Esophagus squamous epithelium (tissue), 5 donors: ENCODE data around the gene CTNNB1. TPM values are rescaled to one million over a fixed set of nuclear protein-coding genes. Genes with fewer than 3 reads are reported as not detected.

ENCODE experiments used
- DNase-seq: peaks from one replicate; lab custom pipeline; 2025; lab: John Stamatoyannopoulos, UW
- H3K27ac ChIP-seq, 4 donors: fragments of 200-600 bp; sonication (generic); one replicate each; pipeline ENCODE4 v1.5.1; 2016 to 2019; ENCODE audit warnings: mild to moderate bottlenecking in 1 of 4
- H3K27me3 ChIP-seq, 4 donors: fragments of 200-600 bp; sonication (generic); 1 replicate in 3 of 4; 2 replicates in 1 of 4; pipeline versions ENCODE4 v1.5.1 to v1.6.0; 2017 to 2021; ENCODE audit warnings: antibody characterized with exemption in 1 of 4
- H3K36me3 ChIP-seq, 3 donors: fragments of 200-600 bp; sonication (generic); one replicate each; pipeline ENCODE4 v1.5.1; 2016 to 2019
- H3K4me1 ChIP-seq, 3 donors: fragments of 200-600 bp; sonication (generic); one replicate each; pipeline ENCODE4 v1.5.1; 2017 to 2019
- H3K4me3 ChIP-seq, 4 donors: fragments of 200-600 bp; sonication (generic); 1 replicate in 3 of 4; 2 replicates in 1 of 4; pipeline ENCODE4 v1.5.1; 2016 to 2019; ENCODE audit warnings: mild to moderate bottlenecking in 2 of 4, moderate library complexity in 1 of 4
- H3K9me3 ChIP-seq, 3 donors: fragments of 200-600 bp; sonication (generic); one replicate each; pipeline ENCODE4 v1.5.1; 2016 to 2019
- CTCF ChIP-seq, 6 experiments: fragments of 450-650 bp in 4 of 6; fragments of 200-600 bp in 2 of 6; sonication (generic) in 2 of 6; IDR thresholded peaks; one replicate each; pipeline ENCODE4 v1.5.1; 2016 to 2019; ENCODE audit warnings: antibody characterized with exemption in 6 of 6, mild to moderate bottlenecking in 4 of 6, moderate library complexity in 4 of 6
- POLR2A ChIP-seq, 4 donors: fragments of 450-650 bp; IDR thresholded peaks; one replicate each; pipeline ENCODE4 v1.6.1; 2017; ENCODE audit warnings: antibody characterized with exemption in 4 of 4, mild to moderate bottlenecking in 4 of 4, moderate library complexity in 3 of 4
- WGBS, 2 donors: methylation state at CpG; one replicate each; pipeline ENCODE4 v1.1.5; 2018; 5-methylcytosine and 5-hydroxymethylcytosine counted together
- intact Hi-C: fragments of 100-400 bp; cut with DNase I; formaldehyde crosslinking; loops from one replicate; pipeline ENCODE4 v1.15.0; 2022
- total RNA-seq, 4 donors: library from RNA; depleted of rRNA; stranded (reverse); fragments of >200 nt; gene quantifications; one replicate each; pipeline ENCODE4 v1.1.0, GENCODE V29; 2016
- donor health status: DM: yes; HTN: yes; CAD: no.

CTNNB1 gene
- total RNA-seq, 4 donors from 2014 or later, result 219 to 430 (median 290) TPM

- no peaks in the 10 kb centered on the region for H3K36me3 ChIP-seq
- TF ChIP-seq CTCF (IDR thresholded peaks at IDR 0.05) (no peak), POLR2A (IDR thresholded peaks at IDR 0.05) (no peak)
- DNase-seq, result no peak
- no peak overlapping the region for H3K27ac ChIP-seq
- H3K4me1 ChIP-seq, result peaks cover 1 to 97% (median 30%) of the 10 kb centered on the region in 3 donors
- intact Hi-C loops, result loop anchor here (10.0 kb wide), 1 partner anchor 632 kb away; no protein-coding TSS in a partner anchor
- WGBS, 2 donors, result 54 to 65% methylated on average over 2 of the region's 2 CpGs
- H3K4me3 ChIP-seq, result no peak overlapping the region
- no peaks in the 10 kb centered on the region for H3K27me3 ChIP-seq
- no peaks in the 10 kb centered on the region for H3K9me3 ChIP-seq
Measured at GRCh38 chr3:41216422-41216821, 17.1 kb downstream of the CTNNB1 start.

- no peak overlapping the region for H3K4me3 ChIP-seq
- no peak overlapping the region for H3K27ac ChIP-seq
- no peak for TF ChIP-seq POLR2A (IDR thresholded peaks at IDR 0.05)
- TF ChIP-seq CTCF (IDR thresholded peaks at IDR 0.05), result no peak
- H3K27me3 ChIP-seq, result no peaks in the 10 kb centered on the region
- no peaks in the 10 kb centered on the region for H3K9me3 ChIP-seq
- intact Hi-C loops, result loop anchor here (10.0 kb wide), 1 partner anchor 632 kb away; no protein-coding TSS in a partner anchor
- no peak for DNase-seq
- WGBS, 2 donors, result 35 to 55% methylated on average over 1 of the region's 1 CpG
- H3K4me1 ChIP-seq, result peaks cover 3 to 98% (median 34%) of the 10 kb centered on the region in 3 donors
- H3K36me3 ChIP-seq, result no peaks in the 10 kb centered on the region
Measured at GRCh38 chr3:41216993-41217392, 17.7 kb downstream of the CTNNB1 start.

- Histone ChIP-seq H3K36me3 (peaks cover 0 to 8% (median 0%) of the 10 kb centered on the region in 3 donors), H3K27ac (no peak overlapping the region), H3K4me1 (peaks cover 3 to 98% (median 37%) of the 10 kb centered on the region in 3 donors), H3K4me3 (no peak overlapping the region), H3K27me3 (no peaks in the 10 kb centered on the region), H3K9me3 (no peaks in the 10 kb centered on the region)
- DNase-seq, result no peak
- intact Hi-C loops, result loop anchor here (10.0 kb wide), 1 partner anchor 635 kb away; no protein-coding TSS in a partner anchor
- WGBS, 2 donors, result 78 to 79% methylated on average over 1 of the region's 1 CpG
- TF ChIP-seq CTCF (IDR thresholded peaks at IDR 0.05) (no peak), POLR2A (IDR thresholded peaks at IDR 0.05) (no peak)
Measured at GRCh38 chr3:41219424-41219823, 20.1 kb downstream of the CTNNB1 start.

- no peaks in the 10 kb centered on the region for H3K9me3 ChIP-seq
- H3K27me3 ChIP-seq, result no peaks in the 10 kb centered on the region
- TF ChIP-seq POLR2A (IDR thresholded peaks at IDR 0.05), result no peak
- no peak for TF ChIP-seq CTCF (IDR thresholded peaks at IDR 0.05)
- no peak overlapping the region for H3K27ac ChIP-seq
- H3K4me1 ChIP-seq, result peaks cover 3 to 84% (median 37%) of the 10 kb centered on the region in 3 donors
- no peak for DNase-seq
- 72 to 78% methylated on average over 7 of the region's 7 CpGs for WGBS, 2 donors
- intact Hi-C loops, result no loop called here
- H3K36me3 ChIP-seq, result peaks cover 15 to 24% (median 15%) of the 10 kb centered on the region in 3 donors
- no peak overlapping the region for H3K4me3 ChIP-seq
Measured at GRCh38 chr3:41220906-41221677, 21.8 kb downstream of the CTNNB1 start.

- peaks cover 3 to 74% (median 37%) of the 10 kb centered on the region in 3 donors for H3K4me1 ChIP-seq
- TF ChIP-seq POLR2A (IDR thresholded peaks at IDR 0.05) (no peak), CTCF (IDR thresholded peaks at IDR 0.05) (no peak)
- DNase-seq, result no peak
Measured at GRCh38 chr3:41222012-41222411, 22.7 kb downstream of the CTNNB1 start.

More at GRCh38 chr3:41222012-41222411, 22.7 kb downstream of the CTNNB1 start:
- 53% methylated on average over 2 of the region's 2 CpGs for WGBS, 2 donors
- Histone ChIP-seq H3K4me3 (no peak overlapping the region), H3K27me3 (no peaks in the 10 kb centered on the region), H3K36me3 (peaks cover 15 to 34% (median 19%) of the 10 kb centered on the region in 3 donors), H3K27ac (no peak overlapping the region), H3K9me3 (no peaks in the 10 kb centered on the region)
- intact Hi-C loops, result no loop called here
